Caki2 (cell line): Measurements from ENCODE around the gene ARID5B. TPM values are rescaled to one million over a fixed set of nuclear protein-coding genes. Genes with fewer than 3 reads are reported as not detected.

Experiments used
- DNase-seq: peaks from one replicate; pipeline ENCODE4 v3.0.0-alpha.2; 2015; ENCODE audit warnings: low read depth
- in situ Hi-C: cut with HindIII; loops from 2 replicates; pipeline ENCODE4 v1.10.0; 2016; ENCODE audit warnings: low sequenced_read_pairs, low pct_unique_long_range_greater_than_20kb, mixed read lengths
- total RNA-seq: library from RNA; depleted of rRNA; stranded (reverse); fragments of >200 nt; shearing (Covaris generic); gene quantifications from 2 replicates; pipeline ENCODE4 v1.2.3, GENCODE V29; 2014; ENCODE audit warnings: low replicate concordance

Gene ARID5B
- total RNA-seq, 1 experiment from 2014 or later, result 3.1 TPM

DNA sequence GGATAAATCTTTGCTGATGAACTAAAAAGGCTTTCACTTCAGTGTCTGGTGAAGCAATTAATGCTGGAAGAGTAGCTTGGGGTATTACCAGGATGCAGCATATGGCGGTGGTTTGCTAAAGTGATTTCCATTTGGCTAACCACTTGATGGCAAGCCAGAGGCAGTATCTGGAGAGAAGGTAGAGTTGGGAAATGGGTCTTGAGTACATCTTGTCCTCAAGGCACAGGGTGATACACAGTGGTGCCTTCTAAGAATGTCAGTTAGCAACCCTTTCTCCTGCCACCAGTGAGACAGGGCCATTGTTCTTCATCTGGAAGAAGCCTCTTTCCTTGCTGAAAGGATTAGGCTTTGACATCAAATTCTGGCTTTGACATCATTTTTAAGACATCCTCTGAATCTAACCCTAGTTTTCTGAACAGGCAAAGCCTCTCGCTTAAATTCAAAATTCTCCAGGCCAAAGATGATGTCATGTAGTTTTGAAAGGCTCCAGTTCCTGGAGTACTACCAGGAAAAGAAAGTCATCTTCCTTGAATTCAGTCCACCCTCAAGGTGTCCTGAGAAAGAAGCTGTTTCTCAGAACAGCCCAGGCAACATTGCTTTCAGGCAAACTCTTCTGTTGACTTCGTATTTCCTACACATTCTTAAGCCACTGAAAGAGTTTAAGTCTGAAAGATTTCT is 162.4 kb downstream of the ARID5B start:
- no peak for DNase-seq
- in situ Hi-C loops, result no loop called here

DNA sequence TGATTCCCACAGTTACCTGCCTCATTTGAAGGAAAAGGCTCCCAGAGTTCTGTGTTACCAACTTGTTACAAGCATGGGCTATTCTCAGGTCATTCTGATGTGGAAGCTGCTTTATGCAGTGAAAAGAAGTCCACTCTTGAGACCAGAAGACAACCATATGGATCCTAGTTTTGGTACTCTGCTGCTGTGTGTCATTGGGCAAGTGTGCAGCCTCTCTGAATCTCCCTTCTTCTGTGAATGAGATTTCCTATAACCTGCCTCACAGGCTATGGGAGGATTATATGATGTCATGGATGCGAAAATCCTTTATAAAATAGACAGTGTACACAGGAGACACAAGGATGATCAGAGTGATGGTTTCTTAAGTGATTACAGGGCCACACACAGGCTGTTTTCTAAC is 166.1 kb downstream of the ARID5B start:
- no peak for DNase-seq
- in situ Hi-C loops, result no loop called here

DNA sequence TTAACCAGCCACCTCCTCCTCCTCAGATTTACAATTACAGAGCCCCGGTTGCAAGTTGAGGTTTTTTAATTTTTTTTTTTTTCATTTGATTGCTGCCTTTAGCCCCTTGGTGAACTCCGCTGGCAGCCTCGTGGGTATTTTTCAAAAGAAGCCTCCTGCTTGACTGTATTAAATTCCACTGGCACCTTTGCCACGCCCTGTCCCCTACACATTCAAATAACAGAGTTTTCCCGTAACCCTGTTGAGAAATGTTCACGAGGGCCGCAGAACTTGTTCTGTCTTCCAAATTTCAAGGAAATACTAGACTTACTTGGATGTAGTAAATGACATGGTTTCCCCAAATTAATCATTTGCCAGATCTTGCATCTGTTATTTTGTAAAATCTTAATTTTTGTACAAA is 167.0 kb downstream of the ARID5B start:
- DNase-seq, result no peak
- in situ Hi-C loops, result no loop called here

DNA sequence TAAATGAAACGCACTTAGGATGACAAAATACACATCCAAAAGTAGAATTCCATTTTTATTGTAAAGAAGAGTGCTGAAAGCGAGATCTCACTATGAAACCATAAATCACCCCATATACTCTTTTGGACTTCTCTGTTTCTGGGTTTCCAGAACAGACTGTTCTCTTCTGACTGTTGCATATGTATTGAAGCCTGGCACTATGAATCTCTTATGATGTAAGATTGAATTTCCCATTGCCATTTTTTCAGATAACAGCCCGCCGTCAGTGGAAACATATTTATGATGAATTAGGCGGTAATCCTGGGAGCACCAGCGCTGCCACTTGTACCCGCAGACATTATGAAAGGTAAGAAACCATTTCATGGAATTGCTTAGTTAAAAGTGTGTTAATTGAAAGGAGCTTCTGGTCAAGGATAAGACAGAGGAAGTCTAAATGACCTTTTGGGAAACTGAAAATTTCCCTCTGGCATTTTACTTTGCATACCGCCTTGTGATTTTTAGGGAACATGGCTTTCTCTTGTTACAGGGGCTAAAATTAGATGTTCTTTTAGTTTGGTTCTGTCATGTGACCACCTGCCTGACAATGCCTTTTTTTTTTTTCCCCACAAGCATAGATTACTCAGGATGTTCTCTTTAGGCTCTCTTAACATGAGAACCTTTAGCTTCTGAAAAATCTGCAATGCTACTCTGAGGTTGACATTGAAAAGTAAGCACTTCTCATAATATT is 168.1 kb downstream of the ARID5B start:
- in situ Hi-C loops, result no loop called here
- no peak for DNase-seq

- no peak for DNase-seq
- in situ Hi-C loops, result no loop called here
Observed at GRCh38 chr10:62071846-62072281, 170.4 kb downstream of the ARID5B start.

DNA sequence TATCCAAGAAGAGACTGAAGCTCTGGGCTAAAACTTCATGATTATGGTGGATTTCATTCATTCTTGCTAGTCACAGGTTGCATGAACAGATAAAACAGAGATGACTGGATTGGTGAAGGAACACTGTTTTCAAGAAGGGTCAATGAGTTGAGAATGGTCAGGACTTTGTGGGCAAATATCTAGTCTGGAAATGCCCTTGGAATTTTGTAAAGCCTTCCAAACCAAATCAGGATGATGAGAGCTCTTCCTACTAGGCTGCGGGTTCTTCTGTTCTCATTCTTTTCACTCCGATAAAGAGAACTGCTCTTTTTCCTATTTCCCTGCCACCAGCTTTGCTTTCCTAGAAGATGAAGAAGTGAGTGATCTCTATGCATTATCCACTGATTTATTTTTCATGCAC is 171.4 kb downstream of the ARID5B start:
- in situ Hi-C loops, result no loop called here
- DNase-seq, result no peak

- in situ Hi-C loops, result no loop called here
- DNase-seq, result no peak
Observed at GRCh38 chr10:62073429-62073828, 171.9 kb downstream of the ARID5B start.

- in situ Hi-C loops, result no loop called here
- DNase-seq, result no peak
Observed at GRCh38 chr10:62075414-62075813, 173.9 kb downstream of the ARID5B start.

- in situ Hi-C loops, result no loop called here
- DNase-seq, result no peak
Observed at GRCh38 chr10:62075912-62076311, 174.4 kb downstream of the ARID5B start.

DNA sequence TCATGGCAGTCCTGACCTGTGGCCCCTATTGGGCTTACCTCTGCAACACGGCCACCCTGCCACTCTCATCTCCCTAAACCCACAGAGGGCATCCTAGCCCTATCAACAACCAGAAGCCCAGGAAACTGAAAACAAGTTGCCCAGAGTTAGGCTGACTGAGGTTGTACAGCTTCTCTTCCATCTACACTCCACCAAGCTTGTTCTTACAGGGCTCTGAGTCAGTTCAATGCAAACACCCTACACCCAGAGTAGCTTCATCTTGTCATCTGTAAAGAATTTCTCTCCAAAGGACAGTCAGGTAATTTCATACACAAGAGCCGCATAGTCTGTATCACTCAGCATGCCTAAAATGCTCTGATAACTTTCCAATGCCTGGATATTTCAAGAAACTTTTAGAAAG is 175.4 kb downstream of the ARID5B start:
- in situ Hi-C loops, result no loop called here
- peak; percentile 52 for DNase-seq

- DNase-seq, result no peak
- in situ Hi-C loops, result no loop called here
Observed at GRCh38 chr10:62077330-62078015, 176.0 kb downstream of the ARID5B start.

GRCh38 chr10:62079885-62080559 is 178.5 kb downstream of the ARID5B start:
- in situ Hi-C loops, result no loop called here
- no peak for DNase-seq

DNA sequence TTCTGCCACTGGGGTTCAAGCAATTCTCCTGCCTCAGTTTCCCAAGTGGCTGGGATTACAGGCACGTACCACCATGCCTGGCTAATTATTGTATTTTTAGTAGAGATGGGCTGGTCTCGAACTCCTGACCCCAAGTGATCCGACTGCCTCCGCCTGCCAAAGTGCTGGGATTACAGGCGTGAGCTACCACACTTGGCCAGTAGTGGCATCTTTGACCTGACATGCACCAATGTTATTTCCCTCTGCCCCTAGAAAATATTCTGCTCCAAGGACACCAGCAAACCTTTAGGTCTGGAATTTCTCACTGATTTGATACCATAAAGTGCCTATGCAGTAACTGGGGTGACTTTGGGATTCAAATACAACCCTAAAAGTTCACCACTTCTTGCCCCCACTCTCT is 179.4 kb downstream of the ARID5B start:
- no peak for DNase-seq
- in situ Hi-C loops, result no loop called here

DNA sequence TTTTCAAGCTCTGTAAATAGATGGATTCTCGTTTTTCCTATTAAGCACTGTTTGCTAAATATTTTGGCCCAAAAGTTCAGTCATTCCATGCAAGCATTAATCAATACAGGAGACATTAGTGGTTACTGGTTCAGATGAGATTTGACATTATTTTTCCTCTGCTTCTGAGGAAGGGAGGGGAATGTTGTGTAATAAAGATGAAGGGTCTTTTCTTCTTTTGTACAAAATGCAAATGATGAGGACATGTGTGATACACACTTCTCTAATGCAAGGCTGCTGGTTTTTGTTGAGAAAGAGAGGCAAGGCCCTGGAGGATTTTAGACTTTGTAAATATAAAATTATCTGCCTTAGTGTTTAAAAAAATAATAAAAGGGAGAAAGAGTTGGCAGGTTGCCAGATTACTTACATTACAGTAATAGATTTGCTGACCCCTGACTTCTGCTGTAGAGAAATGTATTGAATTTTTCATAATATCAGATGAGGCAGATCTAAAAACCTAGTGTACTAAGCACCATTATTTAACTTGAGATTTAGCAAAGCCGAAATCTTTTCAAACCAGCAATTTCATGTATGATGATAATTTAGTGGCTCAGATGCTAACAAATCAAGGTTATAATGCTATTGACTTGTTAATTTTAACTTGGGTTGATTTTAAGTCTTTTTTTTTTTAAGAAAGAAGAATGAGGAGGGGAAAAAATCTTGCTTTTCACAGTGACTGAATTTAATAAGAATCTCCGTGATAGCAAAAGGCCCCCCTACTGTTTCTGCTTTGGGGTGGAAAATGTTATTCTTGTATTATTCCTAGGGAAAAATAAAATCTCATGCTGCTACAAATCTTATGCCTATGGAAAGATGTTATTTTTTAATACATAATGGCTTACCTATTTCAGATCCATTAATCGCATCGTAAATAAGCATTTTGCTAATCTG is 180.1 kb downstream of the ARID5B start:
- no peak for DNase-seq
- in situ Hi-C loops, result no loop called here

DNA sequence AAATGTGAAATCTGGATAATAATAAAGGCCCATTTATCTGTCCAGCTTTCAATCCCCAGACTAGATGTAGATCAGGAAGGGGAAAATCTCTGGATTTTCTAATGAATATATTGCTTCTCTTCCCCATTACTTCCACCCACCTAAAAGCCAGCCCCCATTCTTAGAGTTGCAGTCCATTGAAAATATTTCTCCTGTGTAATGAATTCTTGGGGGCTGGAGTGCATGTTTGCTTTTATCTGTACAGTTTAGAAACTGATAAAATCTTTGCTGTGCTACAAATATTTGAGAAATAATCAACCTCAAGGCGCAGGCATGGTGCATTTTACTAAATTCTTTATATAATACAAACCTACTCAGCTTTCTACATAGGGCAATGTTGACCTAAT is 180.8 kb downstream of the ARID5B start:
- in situ Hi-C loops, result no loop called here
- DNase-seq, result no peak

DNA sequence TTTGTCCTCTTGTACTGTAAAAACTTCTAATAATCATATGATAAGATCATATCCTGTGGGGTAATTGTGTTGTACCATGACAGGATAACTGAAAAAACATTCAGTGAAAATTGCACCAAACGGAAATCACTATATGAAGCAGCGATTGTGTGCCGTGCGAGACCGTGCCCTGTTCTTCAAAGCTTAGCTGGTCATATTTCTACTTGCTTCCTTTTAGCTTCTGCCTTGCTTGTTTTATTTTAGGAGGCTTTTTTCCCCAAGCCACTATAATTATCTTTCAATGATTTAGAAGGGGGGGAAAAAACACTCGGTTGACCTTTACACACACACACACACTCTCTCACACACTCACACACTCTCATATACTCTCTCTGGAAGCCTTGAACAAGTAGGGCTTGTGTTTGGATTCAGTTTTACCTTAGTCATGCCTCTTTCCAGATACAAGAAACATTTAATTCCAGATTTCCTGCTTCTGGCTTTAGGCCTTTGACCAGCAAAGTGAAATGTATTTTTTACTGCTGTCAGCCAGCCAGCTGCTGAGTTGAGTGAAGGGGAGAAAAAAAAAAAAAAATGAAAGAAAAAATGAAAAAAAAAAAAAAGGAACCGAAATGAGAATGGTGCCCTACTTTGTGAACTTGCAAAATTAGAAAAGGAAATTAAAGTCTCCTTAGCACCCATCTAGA is 181.4 kb downstream of the ARID5B start:
- in situ Hi-C loops, result no loop called here
- DNase-seq, result peak; percentile 24

DNA sequence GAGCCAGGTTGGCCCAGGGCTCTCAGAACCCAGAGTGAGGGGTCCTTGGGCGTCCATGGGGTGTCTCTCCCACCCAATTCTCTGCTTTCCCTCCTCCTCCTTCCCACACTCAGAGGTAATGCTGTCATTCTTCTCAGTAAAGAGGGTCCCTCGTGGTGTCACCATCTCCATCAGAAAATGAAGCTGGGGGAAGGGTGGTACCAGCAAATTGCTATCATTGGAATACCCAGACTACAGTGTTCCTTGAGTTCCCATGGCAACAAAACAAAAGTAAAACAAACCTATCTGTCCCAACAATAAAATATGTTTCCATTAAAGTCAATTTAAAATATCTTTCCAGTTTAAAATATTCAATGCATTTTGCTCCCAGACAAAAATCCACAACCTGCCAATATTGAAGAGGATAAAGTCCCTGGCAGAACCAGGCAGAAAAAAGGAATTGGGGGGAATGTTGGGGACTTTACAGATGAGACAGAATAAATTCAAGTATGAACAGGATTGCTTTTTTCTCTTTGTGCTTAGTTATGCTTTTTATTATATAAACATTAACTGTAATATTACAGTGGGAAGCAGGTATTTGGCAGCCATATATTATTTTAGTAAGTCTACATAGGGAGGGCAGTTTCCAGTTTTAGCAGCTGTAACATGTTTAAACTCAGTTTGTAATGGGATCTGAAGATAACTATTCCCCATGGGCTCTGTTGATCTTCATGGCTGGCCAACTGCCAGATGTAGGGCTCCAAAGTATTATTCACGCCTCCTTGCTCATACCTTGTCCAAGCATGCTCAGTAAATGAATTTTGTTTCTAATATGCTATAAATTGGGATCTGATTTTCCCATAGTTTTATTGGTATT is 182.1 kb downstream of the ARID5B start:
- in situ Hi-C loops, result no loop called here
- peak; percentile 19 for DNase-seq
